OCI-LY7 (cell line): ENCODE data around the gene AARSD1. TPM values are rescaled to one million over a fixed set of nuclear protein-coding genes. Genes with fewer than 3 reads are reported as not detected.

Experiments used
- BruUV-seq: library from RNA; stranded (reverse); fragments of 400-500 nt; replicated peaks from 2 replicates; lab custom pipeline; 2021; lab: Mats Ljungman, UMichigan
- CTCF ChIA-PET: fragments of 300-600 bp; sonication (Branson Sonifier 250); formaldehyde crosslinking; loops from one replicate; lab custom pipeline; 2022; ENCODE audit warnings: antibody characterized with exemption; ENCODE audit not compliant: unreplicated experiment; lab: Charles Lee
- POLR2A ChIA-PET: fragments of 300-600 bp; sonication (Branson Sonifier 250); formaldehyde crosslinking; loops from one replicate; lab custom pipeline; 2022; ENCODE audit warnings: antibody characterized with exemption; lab: Charles Lee
- DNase-seq: peaks from one replicate; pipeline ENCODE4 v3.0.0-alpha.2; 2015; ENCODE audit warnings: low spot score
- H2AFZ ChIP-seq: fragments of 200-600 bp; sonication (generic), shearing (Covaris generic); 2 replicates; pipeline ENCODE4 v1.6.1; 2014; ENCODE audit warnings: mild to moderate bottlenecking, antibody characterized with exemption, low read length, moderate library complexity
- H3K27ac ChIP-seq: fragments of 200-600 bp; sonication (generic); 2 replicates; pipeline ENCODE4 v1.5.1; 2014; ENCODE audit warnings: mixed run types, low read depth, mild to moderate bottlenecking, moderate library complexity, low read length, inconsistent platforms; ENCODE audit not compliant: poor library complexity, severe bottlenecking
- H3K36me3 ChIP-seq: fragments of 200-600 bp; sonication (generic); 2 replicates; pipeline ENCODE4 v1.6.1; 2014; ENCODE audit warnings: mild to moderate bottlenecking, antibody characterized with exemption, low read length, moderate library complexity, mixed read lengths; ENCODE audit not compliant: insufficient read depth
- H3K4me1 ChIP-seq: fragments of 200-600 bp; sonication (generic); 2 replicates; pipeline ENCODE4 v1.5.1; 2014; ENCODE audit warnings: mild to moderate bottlenecking, low read length; ENCODE audit not compliant: insufficient read depth, poor library complexity, severe bottlenecking
- H3K4me2 ChIP-seq: fragments of 200-600 bp; sonication (generic); 2 replicates; pipeline ENCODE4 v1.6.1; 2014; ENCODE audit warnings: mild to moderate bottlenecking, low read length
- H3K4me3 ChIP-seq: fragments of 200-600 bp; sonication (generic); 2 replicates; pipeline ENCODE4 v1.5.1; 2014; ENCODE audit warnings: mild to moderate bottlenecking, low read depth, low read length; ENCODE audit not compliant: poor library complexity, severe bottlenecking
- H3K79me2 ChIP-seq: fragments of 200-600 bp; sonication (generic); 2 replicates; pipeline ENCODE4 v1.6.1; 2016; ENCODE audit warnings: low read depth, mild to moderate bottlenecking, low read length, moderate library complexity, mixed read lengths; ENCODE audit not compliant: insufficient read depth
- H3K9me2 ChIP-seq: fragments of 200-600 bp; sonication (generic); 2 replicates; pipeline ENCODE4 v1.6.1; 2016; ENCODE audit warnings: mild to moderate bottlenecking, low read length, mixed read lengths; ENCODE audit not compliant: insufficient read depth
- H3K9me3 ChIP-seq: fragments of 200-600 bp; sonication (generic); 2 replicates; pipeline ENCODE4 v1.6.1; 2014; ENCODE audit warnings: mild to moderate bottlenecking, mixed run types, low read length, mixed read lengths
- H4K20me1 ChIP-seq: fragments of 200-600 bp; sonication (generic); 2 replicates; pipeline ENCODE4 v1.6.1; 2014; ENCODE audit warnings: mild to moderate bottlenecking, antibody characterized with exemption, low read length, moderate library complexity, mixed read lengths; ENCODE audit not compliant: insufficient read depth
- EZH2phosphoT487 ChIP-seq: fragments of 200-600 bp; sonication (generic); IDR thresholded peaks from 2 replicates; pipeline ENCODE4 v1.6.1; 2018; ENCODE audit warnings: low read depth, borderline replicate concordance, mild to moderate bottlenecking, mixed run types, antibody characterized with exemption, low read length, moderate library complexity, mixed read lengths
- intact Hi-C: fragments of 100-400 bp; cut with micrococcal nuclease; formaldehyde crosslinking; loops from one replicate; pipeline ENCODE4 v1.10.0; 2022; ENCODE audit not compliant: unreplicated experiment
- total RNA-seq, 2 experiments: library from RNA; depleted of rRNA in 1 of 2; stranded (reverse); fragments of >200 nt in 1 of 2; shearing (Covaris generic) in 1 of 2; gene quantifications; 2 replicates each; pipeline ENCODE4 v1.2.3, GENCODE V29; 2014 to 2022
- TF ChIP-seq, protein P1 (sequence below): fragments of 200-600 bp; sonication (generic); conservative IDR thresholded peaks from 2 replicates; pipeline ENCODE4 v1.5.1; 2014; ENCODE audit warnings: mild to moderate bottlenecking, antibody characterized with exemption, low read length, moderate library complexity, mixed read lengths

Gene AARSD1
- total RNA-seq, 2 experiments from 2014 or later: 26.9 to 31.7 TPM

DNA sequence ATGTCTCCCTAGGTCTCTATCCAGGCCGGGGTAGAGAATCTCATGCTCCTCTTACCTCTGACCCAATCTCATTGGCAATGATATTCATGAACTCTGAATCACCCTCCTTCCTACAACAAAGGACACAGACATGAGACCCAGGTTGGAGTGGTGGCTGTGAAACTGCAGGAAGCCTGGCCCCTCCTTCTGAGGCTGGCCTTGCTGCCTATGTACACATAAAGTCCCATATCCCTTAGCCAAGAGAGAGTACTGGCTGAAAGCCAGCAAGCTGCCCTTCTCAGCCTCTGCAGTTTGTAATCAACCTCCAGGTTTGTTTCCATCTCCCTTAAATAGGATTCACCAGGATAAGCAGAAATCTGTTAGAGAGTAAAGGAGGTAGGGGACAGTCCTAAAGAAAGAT, 10.6 kb downstream of the AARSD1 start:
- BruUV-seq: no TSS peak
- Histone ChIP-seq H3K4me1 (no peaks in the 10 kb centered on the region), H3K9me2 (no peaks in the 10 kb centered on the region), H3K9me3 (no peaks in the 10 kb centered on the region), H3K79me2 (no peaks in the 10 kb centered on the region), H3K4me3 (no peak overlapping the region), H4K20me1 (no peaks in the 10 kb centered on the region), H2AFZ (no peak overlapping the region), H3K4me2 (no peak overlapping the region), H3K36me3 (peaks cover 76% of the 10 kb centered on the region), H3K27ac (no peak overlapping the region)
- TF ChIP-seq, protein P1, sequence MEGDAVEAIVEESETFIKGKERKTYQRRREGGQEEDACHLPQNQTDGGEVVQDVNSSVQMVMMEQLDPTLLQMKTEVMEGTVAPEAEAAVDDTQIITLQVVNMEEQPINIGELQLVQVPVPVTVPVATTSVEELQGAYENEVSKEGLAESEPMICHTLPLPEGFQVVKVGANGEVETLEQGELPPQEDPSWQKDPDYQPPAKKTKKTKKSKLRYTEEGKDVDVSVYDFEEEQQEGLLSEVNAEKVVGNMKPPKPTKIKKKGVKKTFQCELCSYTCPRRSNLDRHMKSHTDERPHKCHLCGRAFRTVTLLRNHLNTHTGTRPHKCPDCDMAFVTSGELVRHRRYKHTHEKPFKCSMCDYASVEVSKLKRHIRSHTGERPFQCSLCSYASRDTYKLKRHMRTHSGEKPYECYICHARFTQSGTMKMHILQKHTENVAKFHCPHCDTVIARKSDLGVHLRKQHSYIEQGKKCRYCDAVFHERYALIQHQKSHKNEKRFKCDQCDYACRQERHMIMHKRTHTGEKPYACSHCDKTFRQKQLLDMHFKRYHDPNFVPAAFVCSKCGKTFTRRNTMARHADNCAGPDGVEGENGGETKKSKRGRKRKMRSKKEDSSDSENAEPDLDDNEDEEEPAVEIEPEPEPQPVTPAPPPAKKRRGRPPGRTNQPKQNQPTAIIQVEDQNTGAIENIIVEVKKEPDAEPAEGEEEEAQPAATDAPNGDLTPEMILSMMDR: no peak
- no peak for TF ChIP-seq EZH2phosphoT487
- ChIA-PET POLR2A (interaction anchor here (0.6 kb wide), 1 partner anchor 19 kb away, joined by 3 read pairs; no protein-coding TSS in a partner anchor), CTCF (no interaction called here)
- DNase-seq: no peak
- intact Hi-C loops: no loop called here

DNA sequence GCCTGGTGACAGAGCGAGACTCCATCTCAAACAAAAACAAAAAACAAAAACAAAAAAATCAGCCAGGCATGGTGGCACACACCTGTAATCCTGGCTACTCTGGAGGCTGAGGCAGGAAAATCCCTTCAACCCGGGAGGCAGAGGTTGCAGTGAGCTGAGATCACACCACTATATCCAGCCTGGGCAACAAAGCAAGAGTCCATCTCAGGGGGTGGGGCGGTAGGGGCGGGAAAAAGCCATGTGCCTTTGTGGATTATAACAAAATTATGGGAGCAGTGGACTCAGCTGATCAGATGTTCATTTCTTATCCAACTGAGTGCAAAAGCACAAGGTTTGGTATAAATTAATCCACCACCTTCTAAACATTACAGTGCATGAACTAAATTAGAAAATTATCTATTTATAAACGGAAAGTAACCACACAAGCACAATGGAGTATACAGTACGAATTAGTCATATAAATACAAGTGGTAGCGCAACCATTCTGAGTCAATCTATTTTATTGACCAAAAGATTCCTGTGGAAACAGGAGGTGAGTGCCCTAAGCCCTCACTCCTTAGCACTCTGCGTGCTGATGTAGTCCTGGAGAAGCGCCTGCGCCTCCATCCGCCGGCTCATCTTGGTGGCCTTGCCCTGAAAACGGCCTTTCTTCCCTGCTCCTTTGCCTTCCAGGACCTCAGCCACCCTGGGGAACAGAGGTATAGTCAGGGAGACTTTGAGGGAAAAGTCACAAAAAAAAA, 14.0 kb downstream of the AARSD1 start:
- Histone ChIP-seq H3K36me3 (peaks cover 53% of the 10 kb centered on the region), H2AFZ (no peak overlapping the region), H3K27ac (no peak overlapping the region), H3K9me3 (no peaks in the 10 kb centered on the region), H4K20me1 (no peaks in the 10 kb centered on the region), H3K9me2 (no peaks in the 10 kb centered on the region), H3K4me2 (no peak overlapping the region), H3K4me3 (no peak overlapping the region), H3K4me1 (no peaks in the 10 kb centered on the region), H3K79me2 (no peaks in the 10 kb centered on the region)
- ChIA-PET CTCF (no interaction called here), POLR2A (no interaction called here)
- DNase-seq: no peak
- no TSS peak for BruUV-seq
- TF ChIP-seq, protein P1: no peak
- TF ChIP-seq EZH2phosphoT487: no peak
- intact Hi-C loops: no loop called here

DNA sequence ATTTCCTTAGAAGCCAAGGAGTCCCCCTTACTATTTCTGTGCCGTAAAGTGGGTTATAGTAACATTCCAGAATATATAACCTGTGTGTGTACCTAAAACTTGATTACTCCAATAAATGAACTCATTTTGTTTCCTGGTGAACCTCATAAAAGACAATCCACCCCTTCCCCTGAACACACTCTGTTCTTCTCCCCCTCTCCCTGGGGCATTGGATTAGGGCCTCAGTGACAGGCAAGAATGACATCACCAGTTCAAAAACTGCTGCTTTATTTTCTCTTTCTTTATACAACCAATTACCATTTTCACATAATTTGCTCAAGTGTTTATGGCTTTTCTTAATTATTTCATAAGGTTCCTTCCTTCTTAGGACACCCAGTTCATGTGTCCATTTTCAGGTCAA, 17.4 kb downstream of the AARSD1 start:
- H3K4me2 ChIP-seq: no peak overlapping the region
- POLR2A ChIA-PET: no interaction called here
- DNase-seq: no peak
- intact Hi-C loops: no loop called here
- no peaks in the 10 kb centered on the region for H3K4me1 ChIP-seq
- H3K9me2 ChIP-seq: no peaks in the 10 kb centered on the region
- H3K9me3 ChIP-seq: no peaks in the 10 kb centered on the region
- BruUV-seq: no TSS peak
- H3K36me3 ChIP-seq: peaks cover 28% of the 10 kb centered on the region
- H3K4me3 ChIP-seq: no peak overlapping the region
- H2AFZ ChIP-seq: no peak overlapping the region
- H4K20me1 ChIP-seq: no peaks in the 10 kb centered on the region
- no peak overlapping the region for H3K27ac ChIP-seq
- CTCF ChIA-PET: no interaction called here
- TF ChIP-seq, protein P1: no peak
- TF ChIP-seq EZH2phosphoT487: no peak
- no peaks in the 10 kb centered on the region for H3K79me2 ChIP-seq
